AG04450 (cell line): ENCODE measurements around the gene NAE1. TPM values are rescaled to one million over a fixed set of nuclear protein-coding genes. Genes with fewer than 3 reads are reported as not detected.

Experiments
- CTCF ChIA-PET: fragments of 300-600, 350-600 bp; formaldehyde crosslinking; extraction: SDS; loops from one replicate; lab custom pipeline; 2022; ENCODE audit warnings: antibody characterized with exemption, inconsistent platforms; lab: Charles Lee
- POLR2A ChIA-PET: fragments of 350-600 bp; formaldehyde crosslinking; extraction: SDS; loops from one replicate; lab custom pipeline; 2021; ENCODE audit warnings: antibody characterized with exemption, inconsistent platforms; lab: Yijun Ruan, JAX
- DNase-seq: peaks from one replicate; pipeline ENCODE4 v3.0.0-alpha.2; 2011; ENCODE audit warnings: low read depth, low spot score
- H3K27ac ChIP-seq: one replicate; pipeline ENCODE4 v1.5.1; 2012; ENCODE audit warnings: low read depth, low read length, control low read depth
- H3K27me3 ChIP-seq: one replicate; pipeline ENCODE4 v1.6.0; 2012; ENCODE audit warnings: low read length; ENCODE audit not compliant: control insufficient read depth, insufficient read depth
- H3K4me3 ChIP-seq: 2 replicates; pipeline ENCODE4 v1.5.1; 2011; ENCODE audit warnings: mild to moderate bottlenecking, low read depth, low read length, control low read depth
- H3K9me3 ChIP-seq: 2 replicates; pipeline ENCODE4 v1.5.1; 2012; ENCODE audit warnings: low read length; ENCODE audit not compliant: control insufficient read depth, insufficient read depth
- polyA plus RNA-seq: library from polyadenylated mRNA; depleted of rRNA; stranded (reverse); fragments of >200 nt; gene quantifications from 2 replicates; pipeline ENCODE4 v1.2.3, GENCODE V29; 2011; rRNA removed
- TF ChIP-seq, protein P1 (sequence below): IDR thresholded peaks from 2 replicates; pipeline ENCODE4 v1.5.1; 2011; ENCODE audit warnings: low read depth, low read length, control low read depth, inconsistent platforms

Gene NAE1
- polyA plus RNA-seq, 1 experiment: 49.8 TPM

DNA sequence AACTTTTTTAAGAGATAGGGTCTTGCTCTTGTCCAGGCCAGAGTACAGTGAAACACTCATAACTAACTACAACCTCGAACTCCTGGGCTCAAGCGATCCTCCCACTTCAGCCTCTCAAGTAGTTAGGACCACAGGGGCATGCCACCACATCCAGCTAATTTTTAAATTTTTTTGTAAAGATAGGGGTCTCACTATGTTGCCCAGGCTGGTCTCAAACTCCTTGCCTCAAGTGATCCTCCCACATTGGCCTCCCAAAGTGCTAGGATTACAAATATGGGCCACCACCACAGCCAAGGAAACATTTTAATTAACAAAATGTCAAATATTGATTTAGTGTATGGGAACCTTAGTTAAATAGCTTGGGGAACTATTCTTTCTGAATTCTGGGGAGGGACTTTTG, 76.6 kb downstream of the NAE1 start:
- ChIA-PET CTCF (interaction anchor here (1.5 to 3.9 kb wide), 2 partner anchors 77 to 103 kb away, joined by 4 to 17 read pairs; partner anchors contain the start of gene NAE1), POLR2A (no interaction called here)
- TF ChIP-seq, protein P1, sequence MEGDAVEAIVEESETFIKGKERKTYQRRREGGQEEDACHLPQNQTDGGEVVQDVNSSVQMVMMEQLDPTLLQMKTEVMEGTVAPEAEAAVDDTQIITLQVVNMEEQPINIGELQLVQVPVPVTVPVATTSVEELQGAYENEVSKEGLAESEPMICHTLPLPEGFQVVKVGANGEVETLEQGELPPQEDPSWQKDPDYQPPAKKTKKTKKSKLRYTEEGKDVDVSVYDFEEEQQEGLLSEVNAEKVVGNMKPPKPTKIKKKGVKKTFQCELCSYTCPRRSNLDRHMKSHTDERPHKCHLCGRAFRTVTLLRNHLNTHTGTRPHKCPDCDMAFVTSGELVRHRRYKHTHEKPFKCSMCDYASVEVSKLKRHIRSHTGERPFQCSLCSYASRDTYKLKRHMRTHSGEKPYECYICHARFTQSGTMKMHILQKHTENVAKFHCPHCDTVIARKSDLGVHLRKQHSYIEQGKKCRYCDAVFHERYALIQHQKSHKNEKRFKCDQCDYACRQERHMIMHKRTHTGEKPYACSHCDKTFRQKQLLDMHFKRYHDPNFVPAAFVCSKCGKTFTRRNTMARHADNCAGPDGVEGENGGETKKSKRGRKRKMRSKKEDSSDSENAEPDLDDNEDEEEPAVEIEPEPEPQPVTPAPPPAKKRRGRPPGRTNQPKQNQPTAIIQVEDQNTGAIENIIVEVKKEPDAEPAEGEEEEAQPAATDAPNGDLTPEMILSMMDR: no peak
- Histone ChIP-seq H3K4me3 (no peak overlapping the region), H3K27me3 (peaks cover 16% of the 10 kb centered on the region), H3K9me3 (no peaks in the 10 kb centered on the region; the same call in 1 of the 2 replicates), H3K27ac (no peak overlapping the region)
- no peak for DNase-seq

DNA sequence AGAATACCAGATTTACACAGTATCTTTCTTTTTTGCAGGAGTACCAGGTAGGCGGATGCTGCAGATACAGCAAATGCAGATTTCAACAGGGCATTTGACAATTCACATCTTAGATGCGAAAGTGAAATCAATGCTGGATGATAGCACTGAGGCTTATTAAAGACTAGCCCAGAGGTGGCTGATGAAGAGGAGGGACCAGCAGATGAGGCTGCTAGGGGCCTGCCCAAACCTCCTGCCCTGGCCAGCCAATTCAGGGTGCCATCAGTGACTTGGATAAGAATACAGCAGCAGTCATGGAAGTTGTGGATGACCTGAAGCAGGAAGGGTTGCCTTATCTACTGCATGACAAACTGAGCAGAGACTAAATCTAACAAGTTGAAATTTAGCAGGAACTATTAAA, 77.8 kb downstream of the NAE1 start:
- Histone ChIP-seq H3K4me3 (no peak overlapping the region), H3K9me3 (no peaks in the 10 kb centered on the region; the same call in 1 of the 2 replicates), H3K27ac (no peak overlapping the region), H3K27me3 (peaks cover 10% of the 10 kb centered on the region)
- TF ChIP-seq, protein P1: no peak
- POLR2A ChIA-PET: no interaction called here
- no peak for DNase-seq
- CTCF ChIA-PET: interaction anchor here (1.0 to 3.0 kb wide), 13 partner anchors 9 to 347 kb away, joined by 3 to 56 read pairs (median 8); partner anchors contain the start of gene NAE1

Other genes with a start within 250 kb of the NAE1 start
- gene CMTM3, start 226.3 kb downstream of the NAE1 start, polyA plus RNA-seq: 31.6 and 33.5 TPM in 2 replicates
- 16.4 and 19.2 TPM in 2 replicates for gene CMTM4, start 134.2 kb downstream of the NAE1 start, polyA plus RNA-seq
- gene DYNC1LI2, start 79.4 kb downstream of the NAE1 start, polyA plus RNA-seq: 86.7 and 88.5 TPM in 2 replicates
- gene TERB1, start 29.4 kb downstream of the NAE1 start, polyA plus RNA-seq: not detected in 2 replicates
- gene CA7, start 13.4 kb upstream of the NAE1 start, polyA plus RNA-seq: not detected in 2 replicates
- 11.8 and 12.1 TPM in 2 replicates for gene PDP2, start 49.5 kb upstream of the NAE1 start, polyA plus RNA-seq
- gene CDH16, start 87.9 kb upstream of the NAE1 start, polyA plus RNA-seq: not detected in 2 replicates
- 1.9 and 2.7 TPM in 2 replicates for gene RRAD, start 94.6 kb upstream of the NAE1 start, polyA plus RNA-seq
- gene CIAO2B, start 103.4 kb upstream of the NAE1 start, polyA plus RNA-seq: 131 and 166 TPM in 2 replicates
- gene CES2, start 104.5 kb upstream of the NAE1 start, polyA plus RNA-seq: 20.7 and 24.9 TPM in 2 replicates
- 0.06 and 0.12 TPM in 2 replicates for gene CES3, start 130.3 kb upstream of the NAE1 start, polyA plus RNA-seq
- gene CES4A, start 157.6 kb upstream of the NAE1 start, polyA plus RNA-seq: 2.8 and 3.3 TPM in 2 replicates
- 35.9 and 46.1 TPM in 2 replicates for gene CBFB, start 198.2 kb upstream of the NAE1 start, polyA plus RNA-seq